CD4-positive, alpha-beta T cell treated with Interleukin-2 at 100 ng/mL for 4 hours (primary cell): ENCODE data around the gene GNS.
"Not testable (repeated sequence)": the region's sequence is repeated elsewhere in the genome, so short reads cannot be mapped to it uniquely, and the experiment has no call there.

Experiments used
- DNase-seq: peaks from one replicate; pipeline ENCODE4 v3.0.0-alpha.2; 2020; ENCODE audit warnings: low spot score

GNS gene

GRCh38 chr12:64779354-64779974 lies 20.3 kb upstream of the GNS start:
- no peak for DNase-seq

- not testable (repeated sequence) for DNase-seq
These were observed 16.0 kb upstream of the GNS start for GRCh38 chr12:64775147-64775736.

GRCh38 chr12:64773386-64773785 lies 14.2 kb upstream of the GNS start:
- no peak for DNase-seq

DNA sequence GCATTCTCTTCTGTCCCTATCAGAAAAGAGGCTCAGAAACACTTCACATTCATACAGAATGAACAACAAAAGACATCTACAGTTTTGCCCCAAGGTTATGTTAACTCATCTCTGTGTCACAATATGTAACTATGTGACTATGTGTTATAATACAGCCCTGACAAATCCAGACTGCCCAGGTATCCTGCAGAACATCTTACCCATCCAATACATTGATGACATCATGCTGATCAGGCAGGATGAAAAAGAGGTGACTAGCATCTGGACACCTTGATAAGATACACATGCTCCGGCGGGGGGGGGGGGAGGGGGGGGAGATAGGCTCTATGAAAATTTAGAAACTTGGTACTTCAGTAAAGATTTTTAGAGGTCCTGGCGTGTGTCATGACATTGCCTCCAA lies 8.3 kb upstream of the GNS start:
- DNase-seq = no peak

DNA sequence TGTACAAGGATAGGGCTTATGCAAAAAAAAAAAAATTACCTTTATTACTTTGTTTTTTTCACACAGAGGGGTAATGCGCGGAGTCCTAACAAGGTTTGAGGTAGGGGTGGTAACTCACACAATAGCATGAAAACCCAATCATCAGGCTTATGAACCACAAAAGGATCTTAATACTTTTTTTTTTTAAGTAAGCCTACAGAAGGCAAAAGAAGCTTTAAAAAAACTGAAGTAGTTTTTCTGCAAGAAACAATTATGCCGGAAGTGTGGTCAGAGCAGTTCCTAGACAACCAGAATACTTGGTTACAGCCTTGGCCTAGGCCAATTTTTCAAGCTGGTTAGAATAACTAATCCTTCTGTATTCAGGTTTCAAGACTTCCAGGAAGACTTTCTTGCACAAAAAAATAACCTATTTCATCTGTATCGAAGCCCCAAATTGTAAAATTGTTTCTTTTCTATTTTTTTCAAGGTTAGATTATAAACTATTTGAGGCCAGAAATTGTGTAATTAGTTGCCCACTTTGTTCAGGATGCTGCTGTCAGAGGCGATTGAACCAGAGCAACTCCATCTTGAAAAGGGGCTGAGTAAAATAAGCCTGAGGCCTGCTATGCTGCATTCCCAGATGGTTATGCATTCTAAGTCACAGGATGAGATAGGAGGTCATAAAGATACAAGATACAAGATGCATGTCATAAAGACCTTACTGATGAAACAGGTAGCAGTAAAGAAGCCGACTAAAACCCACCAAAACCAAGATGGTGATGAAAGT lies 1.8 kb upstream of the GNS start:
- no peak for DNase-seq

DNA sequence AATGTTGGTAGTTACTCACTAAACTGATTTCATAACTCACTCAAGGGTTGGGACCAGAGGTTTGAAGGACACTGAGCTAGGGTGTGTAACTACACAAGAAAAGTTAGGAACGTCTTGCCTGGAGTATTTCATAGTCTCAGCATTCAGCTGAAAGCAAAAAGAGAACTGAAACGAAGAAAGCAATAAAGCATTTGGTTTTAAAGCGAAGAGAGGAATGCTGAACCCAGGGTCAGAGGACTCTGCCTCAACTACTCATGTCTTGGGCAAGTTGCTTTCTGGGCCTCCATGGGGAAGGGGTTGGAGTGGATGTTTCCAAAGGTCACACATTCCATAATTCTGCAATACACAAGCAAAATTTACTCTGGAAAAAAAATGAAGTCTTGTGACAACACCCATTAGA lies 1.4 kb downstream of the GNS start:
- no peak for DNase-seq

- no peak for DNase-seq
These were observed 2.8 kb downstream of the GNS start for GRCh38 chr12:64756376-64756775.

GRCh38 chr12:64753427-64753826 lies 5.8 kb downstream of the GNS start:
- DNase-seq = no peak

GRCh38 chr12:64752833-64753238 lies 6.4 kb downstream of the GNS start:
- DNase-seq = peak; percentile 10

DNA sequence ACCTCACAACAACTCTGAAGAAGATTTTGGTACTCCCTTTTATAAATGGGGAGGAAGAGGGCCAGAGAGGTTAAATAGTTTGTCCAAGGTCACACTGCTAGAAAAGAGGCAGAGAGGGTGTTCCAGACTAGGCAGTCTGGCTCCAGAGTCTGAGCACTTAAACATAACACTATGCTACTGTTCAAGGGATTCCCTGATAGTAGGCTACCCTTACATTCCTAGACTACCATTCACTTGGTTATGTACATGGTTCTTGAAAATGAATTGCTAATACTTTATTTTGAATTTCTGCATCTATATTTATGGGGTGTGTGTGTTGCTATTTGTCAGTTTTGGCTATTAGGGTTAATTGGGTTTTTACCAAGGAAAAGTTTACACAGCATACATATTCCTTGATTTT lies 7.2 kb downstream of the GNS start:
- no peak for DNase-seq

- DNase-seq = no peak
These were observed 9.6 kb downstream of the GNS start for GRCh38 chr12:64749461-64750200.

DNA sequence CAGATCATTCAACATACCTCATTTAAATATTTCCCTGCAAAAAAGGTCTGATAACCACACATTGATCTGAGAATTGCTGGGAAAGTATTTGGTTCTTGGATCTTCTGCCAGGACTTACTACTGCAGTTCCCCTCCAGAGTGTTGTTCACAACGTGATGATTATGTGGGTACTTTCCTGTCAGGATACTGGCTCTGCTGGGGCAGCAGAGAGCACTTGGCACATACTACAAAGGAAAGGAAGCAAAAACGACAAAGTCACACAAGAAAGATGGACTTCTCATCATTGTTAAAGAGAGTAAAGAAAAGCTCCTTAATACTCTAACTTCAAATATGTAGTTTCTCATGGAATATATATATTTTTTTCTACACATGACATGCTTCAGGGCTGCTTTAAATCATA lies 11.5 kb downstream of the GNS start:
- no peak for DNase-seq

GRCh38 chr12:64746663-64747062 lies 12.5 kb downstream of the GNS start:
- no peak for DNase-seq

- DNase-seq = no peak
These were observed 13.2 kb downstream of the GNS start for GRCh38 chr12:64745980-64746379.

DNA sequence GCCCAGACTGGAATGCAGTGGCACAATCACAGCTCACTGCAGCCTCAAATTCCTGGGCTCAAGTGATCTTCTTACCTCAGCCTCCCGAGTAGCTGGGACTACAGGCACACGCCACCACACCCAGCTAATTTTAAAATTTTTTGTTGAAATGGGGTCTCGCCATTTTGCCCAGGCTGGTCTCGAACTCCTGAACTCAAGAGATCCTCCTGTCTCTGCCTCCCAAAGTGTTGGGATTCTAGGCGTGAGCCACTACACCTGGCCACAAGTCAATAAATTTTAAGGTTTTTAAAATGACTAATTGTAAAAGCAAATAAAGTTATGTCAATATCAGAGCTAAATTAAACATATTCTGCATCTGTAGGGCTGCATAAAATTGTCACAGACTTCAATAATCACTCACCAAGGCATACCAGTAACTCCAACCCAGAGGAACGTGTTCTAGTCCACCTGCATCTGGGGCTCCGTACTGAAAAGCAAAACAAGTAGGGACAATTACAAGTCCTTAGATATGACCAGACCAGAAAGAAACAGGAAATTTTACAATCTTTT lies 13.9 kb downstream of the GNS start:
- DNase-seq = no peak

GRCh38 chr12:64744422-64745258 lies 14.6 kb downstream of the GNS start:
- DNase-seq = no peak

- no peak for DNase-seq
These were observed 16.0 kb downstream of the GNS start for GRCh38 chr12:64743206-64743605.

GRCh38 chr12:64742416-64742815 lies 16.8 kb downstream of the GNS start:
- no peak for DNase-seq

- DNase-seq = no peak
These were observed 18.6 kb downstream of the GNS start for GRCh38 chr12:64740646-64741045.

DNA sequence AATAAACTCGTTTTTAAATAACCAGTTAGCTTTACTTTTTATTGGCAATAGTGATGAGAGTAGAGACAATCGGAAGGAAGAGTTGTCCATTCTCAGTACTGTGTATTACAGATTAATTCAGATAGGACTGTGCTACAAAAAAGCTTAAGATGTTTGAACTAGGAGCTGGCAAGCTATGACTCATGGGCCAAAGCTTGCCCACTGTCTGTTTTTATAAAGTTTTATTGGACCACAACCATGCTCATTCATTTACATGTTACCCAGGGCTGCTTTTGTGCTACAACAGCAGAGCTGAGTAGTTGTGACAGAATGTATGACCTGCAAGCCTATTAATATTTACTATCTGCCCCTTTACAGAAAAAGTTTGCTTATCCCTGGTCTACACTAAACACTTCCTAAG lies 19.4 kb downstream of the GNS start:
- DNase-seq = no peak

DNA sequence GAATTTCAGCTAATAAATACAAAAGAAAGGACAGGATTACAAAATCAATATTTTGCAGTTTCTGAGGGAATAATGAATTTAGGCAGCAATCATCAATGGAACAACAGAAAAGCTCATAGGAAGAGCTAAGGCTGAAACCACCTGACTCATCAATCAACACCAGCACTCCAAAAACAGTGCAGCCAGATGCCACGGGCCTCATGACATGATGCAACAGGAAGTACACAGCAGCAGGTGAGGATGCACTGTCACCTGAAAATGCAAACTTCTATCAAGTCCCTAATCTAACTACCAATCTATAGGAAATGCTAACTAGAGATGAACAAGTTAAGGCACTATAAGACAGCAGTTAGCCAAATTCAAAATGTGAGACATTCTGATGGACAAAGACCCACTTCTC lies 21.7 kb downstream of the GNS start:
- DNase-seq = peak; percentile 39

GRCh38 chr12:64736771-64737170 lies 22.4 kb downstream of the GNS start:
- no peak for DNase-seq
